ENCODE results near the gene CDH23.

Gene CDH23

DNA sequence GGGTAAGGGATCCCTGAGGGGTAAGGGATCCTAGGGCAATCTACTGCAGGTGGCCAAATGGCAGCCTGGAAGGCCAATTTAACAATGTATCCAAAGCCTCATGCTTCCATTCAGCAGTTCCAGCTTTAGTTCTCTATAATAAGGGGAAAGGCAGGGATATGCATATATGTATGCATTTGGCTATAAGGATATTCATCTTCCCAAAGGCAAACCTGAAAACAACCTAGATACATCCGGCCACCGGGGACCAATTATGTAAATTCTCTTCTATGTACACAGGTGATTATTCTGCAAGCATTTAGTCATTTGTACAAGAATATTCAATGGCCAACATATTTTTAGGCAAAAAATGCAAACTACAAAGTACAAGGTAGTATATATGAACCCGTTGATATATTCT is 427.6 kb downstream of the CDH23 start:
- H3K27ac ChIP-seq (ENCODE audit: low read depth, low read length), result no peak overlapping the region
- peaks cover 5% of the 10 kb centered on the region; the same call in 1 of the 2 replicates for H3K4me1 ChIP-seq (ENCODE audit: control insufficient read depth, low read length)
- no peak overlapping the region for H3K4me3 ChIP-seq (ENCODE audit: low read length)
- no peaks in the 10 kb centered on the region for H3K9me3 ChIP-seq (ENCODE audit: control insufficient read depth, insufficient read depth, low read length)
- H3K36me3 ChIP-seq (ENCODE audit: control insufficient read depth, low read length), result peaks cover 27% of the 10 kb centered on the region
- H3K79me2 ChIP-seq (ENCODE audit: control insufficient read depth, low read length), result no peaks in the 10 kb centered on the region
- no peak overlapping the region for H3K4me2 ChIP-seq (ENCODE audit: low read length)
- H3F3A ChIP-seq (ENCODE audit: control insufficient read depth, insufficient read depth), result no peaks in the 10 kb centered on the region
- no peaks in the 10 kb centered on the region for H3K27me3 ChIP-seq (ENCODE audit: control insufficient read depth, low read length)
- TF ChIP-seq CTCF (IDR thresholded peaks at IDR 0.05; ENCODE audit: low read depth, low read length, poor library complexity, severe bottlenecking) (no peak), EZH2phosphoT487 (IDR thresholded peaks at IDR 0.05; ENCODE audit: borderline replicate concordance, low read length) (no peak)
- H4K20me1 ChIP-seq (ENCODE audit: control insufficient read depth, insufficient read depth, low read depth, low read length), result no peaks in the 10 kb centered on the region
- H3K9me2 ChIP-seq (replicated peaks; ENCODE audit: control insufficient read depth, low read length), result no peaks in the 10 kb centered on the region

DNA sequence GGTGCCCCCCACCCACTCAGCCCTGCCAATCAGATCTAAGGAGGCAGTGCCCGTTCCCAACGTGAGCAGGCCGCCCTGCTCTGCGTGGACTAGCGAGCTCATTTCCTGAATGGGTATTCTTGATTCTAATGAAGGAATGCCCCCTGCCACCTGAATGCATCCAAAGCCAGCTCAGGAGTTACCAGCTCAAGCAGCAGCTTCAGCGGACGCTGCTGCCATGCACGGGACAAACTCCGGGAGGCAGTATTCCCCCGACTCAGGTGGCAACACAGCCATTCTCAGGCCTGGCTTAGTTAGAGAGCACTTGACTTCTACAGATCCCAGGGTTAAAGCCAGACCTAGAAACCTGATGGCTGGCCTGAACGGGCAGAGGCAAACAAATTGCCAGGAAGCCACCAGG is 428.5 kb downstream of the CDH23 start:
- TF ChIP-seq CTCF (IDR thresholded peaks at IDR 0.05; ENCODE audit: low read depth, low read length, poor library complexity, severe bottlenecking) (peak; percentile 24), EZH2phosphoT487 (IDR thresholded peaks at IDR 0.05; ENCODE audit: borderline replicate concordance, low read length) (no peak)
- H3F3A ChIP-seq (ENCODE audit: control insufficient read depth, insufficient read depth), result no peaks in the 10 kb centered on the region
- no peaks in the 10 kb centered on the region for H3K27me3 ChIP-seq (ENCODE audit: control insufficient read depth, low read length)
- no peak overlapping the region for H3K4me3 ChIP-seq (ENCODE audit: low read length)
- H3K27ac ChIP-seq (ENCODE audit: low read depth, low read length), result no peak overlapping the region
- H3K4me1 ChIP-seq (ENCODE audit: control insufficient read depth, low read length), result peaks cover 5% of the 10 kb centered on the region; the same call in 1 of the 2 replicates
- H3K4me2 ChIP-seq (ENCODE audit: low read length), result no peak overlapping the region
- no peaks in the 10 kb centered on the region for H3K79me2 ChIP-seq (ENCODE audit: control insufficient read depth, low read length)
- H3K36me3 ChIP-seq (ENCODE audit: control insufficient read depth, low read length), result peaks cover 27% of the 10 kb centered on the region
- no peaks in the 10 kb centered on the region for H3K9me3 ChIP-seq (ENCODE audit: control insufficient read depth, insufficient read depth, low read length)
- no peaks in the 10 kb centered on the region for H4K20me1 ChIP-seq (ENCODE audit: control insufficient read depth, insufficient read depth, low read depth, low read length)
- no peaks in the 10 kb centered on the region for H3K9me2 ChIP-seq (replicated peaks; ENCODE audit: control insufficient read depth, low read length)

DNA sequence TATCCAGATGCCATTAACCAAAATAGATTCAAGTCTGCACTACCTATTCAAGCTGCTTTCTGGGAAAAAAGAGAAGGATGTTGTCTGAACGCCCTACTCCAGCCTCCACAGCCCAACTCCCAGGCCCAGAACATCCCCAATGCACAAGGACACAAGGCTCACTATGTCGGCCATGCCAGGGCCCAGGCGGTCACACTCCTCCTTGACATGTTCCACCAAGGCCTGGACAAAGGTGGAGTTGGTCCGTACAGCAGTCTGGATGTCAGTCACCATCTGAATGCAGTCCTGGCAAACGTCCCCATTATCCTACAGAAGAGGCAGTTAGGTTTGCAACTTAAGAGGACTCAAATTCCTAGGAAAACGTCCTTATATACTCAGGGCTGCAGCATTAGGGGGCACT is 431.1 kb downstream of the CDH23 start:
- H3K4me2 ChIP-seq (ENCODE audit: low read length), result no peak overlapping the region
- no peaks in the 10 kb centered on the region for H3F3A ChIP-seq (ENCODE audit: control insufficient read depth, insufficient read depth)
- H3K27me3 ChIP-seq (ENCODE audit: control insufficient read depth, low read length), result no peaks in the 10 kb centered on the region
- no peak overlapping the region for H3K27ac ChIP-seq (ENCODE audit: low read depth, low read length)
- no peak overlapping the region for H3K4me3 ChIP-seq (ENCODE audit: low read length)
- H3K9me2 ChIP-seq (replicated peaks; ENCODE audit: control insufficient read depth, low read length), result no peaks in the 10 kb centered on the region
- H3K36me3 ChIP-seq (ENCODE audit: control insufficient read depth, low read length), result peaks cover 37% of the 10 kb centered on the region
- no peaks in the 10 kb centered on the region for H4K20me1 ChIP-seq (ENCODE audit: control insufficient read depth, insufficient read depth, low read depth, low read length)
- no peaks in the 10 kb centered on the region for H3K9me3 ChIP-seq (ENCODE audit: control insufficient read depth, insufficient read depth, low read length)
- TF ChIP-seq EZH2phosphoT487 (IDR thresholded peaks at IDR 0.05; ENCODE audit: borderline replicate concordance, low read length) (no peak), CTCF (IDR thresholded peaks at IDR 0.05; ENCODE audit: low read depth, low read length, poor library complexity, severe bottlenecking) (no peak)
- peaks cover 5% of the 10 kb centered on the region for H3K4me1 ChIP-seq (ENCODE audit: control insufficient read depth, low read length)
- no peaks in the 10 kb centered on the region for H3K79me2 ChIP-seq (ENCODE audit: control insufficient read depth, low read length)
